ENCODE measurements around the gene ABCD1.
"Not testable (repeated sequence)": the region's sequence is repeated elsewhere in the genome, so short reads cannot be mapped to it uniquely, and the experiment has no call there.

GRCh38 chrX:153745067-153745433 lies 20.4 kb downstream of the ABCD1 start:
- not testable (repeated sequence) for TF ChIP-seq POLR2A, POLR2AphosphoS5 (IDR thresholded peaks at IDR 0.05; ENCODE audit: low read depth, low read length)
